CD4-positive, alpha-beta T cell (primary cell): ENCODE results near the gene ENGASE. TPM values are rescaled to one million over a fixed set of nuclear protein-coding genes. Genes with fewer than 3 reads are reported as not detected.

Experiments used
- ATAC-seq: fragments of 200-7000 bp; cut with Tn5 transposase; one replicate; pipeline ENCODE4 v1.10.0; 2022; ENCODE audit warnings: mild to moderate bottlenecking; ENCODE audit not compliant: poor library complexity
- CTCF ChIA-PET: fragments of 350-600 bp; sonication (Branson Sonifier 250); formaldehyde crosslinking; loops from one replicate; lab custom pipeline; 2021; ENCODE audit warnings: antibody characterized with exemption, inconsistent platforms; lab: Charles Lee
- POLR2A ChIA-PET: fragments of 350-600 bp; sonication (Branson Sonifier 250); formaldehyde crosslinking; loops from one replicate; lab custom pipeline; 2021; ENCODE audit warnings: antibody characterized with exemption, inconsistent platforms; lab: Charles Lee
- DNase-seq, 14 experiments: peaks; one replicate each; pipeline ENCODE4 v3.0.0-alpha.2; 2013 to 2020; ENCODE audit warnings: mixed read lengths in 2 of 14
- H3K27ac ChIP-seq, 2 donors: one replicate each; pipeline versions ENCODE4 v1.5.1 to v1.7.0; 2013; ENCODE audit warnings: low read length in 2 of 2, low read depth in 1 of 2, mild to moderate bottlenecking in 1 of 2
- H3K27me3 ChIP-seq, 2 experiments: 1 replicate in 1 of 2; 2 replicates in 1 of 2; pipeline versions ENCODE4 v1.6.1 to v1.7.0; 2013; ENCODE audit warnings: low read length in 2 of 2, control low read depth in 1 of 2, mild to moderate bottlenecking in 1 of 2, moderate library complexity in 1 of 2; ENCODE audit not compliant: insufficient read depth in 2 of 2, control insufficient read depth in 1 of 2
- H3K36me3 ChIP-seq: one replicate; pipeline ENCODE4 v1.6.1; 2013; ENCODE audit warnings: low read length, control low read depth; ENCODE audit not compliant: insufficient read depth
- H3K4me1 ChIP-seq: one replicate; pipeline ENCODE4 v1.6.1; 2013; ENCODE audit warnings: low read length, control low read depth; ENCODE audit not compliant: insufficient read depth
- H3K4me3 ChIP-seq: one replicate; pipeline ENCODE4 v1.5.1; 2013; ENCODE audit warnings: mild to moderate bottlenecking, low read length, moderate library complexity
- H3K9me3 ChIP-seq, 2 experiments: 1 replicate in 1 of 2; 2 replicates in 1 of 2; pipeline versions ENCODE4 v1.6.1 to v1.7.0; 2013; ENCODE audit warnings: low read length in 2 of 2, mild to moderate bottlenecking in 2 of 2, control low read depth in 1 of 2, moderate library complexity in 1 of 2; ENCODE audit not compliant: control insufficient read depth in 1 of 2, insufficient read depth in 1 of 2
- H3K27ac Mint-ChIP-seq: one replicate; pipeline ENCODE4 v1.8.0; 2020; ENCODE audit warnings: mixed read lengths
- H3K27me3 Mint-ChIP-seq: one replicate; pipeline ENCODE4 v1.8.0; 2021; ENCODE audit warnings: mixed read lengths
- H3K36me3 Mint-ChIP-seq: one replicate; pipeline ENCODE4 v1.8.0; 2021; ENCODE audit warnings: low read depth, mixed read lengths
- H3K4me1 Mint-ChIP-seq: one replicate; pipeline ENCODE4 v1.8.0; 2021; ENCODE audit warnings: low read depth, mixed read lengths
- H3K4me3 Mint-ChIP-seq: one replicate; pipeline ENCODE4 v1.8.0; 2020; ENCODE audit warnings: mild to moderate bottlenecking, mixed read lengths
- H3K9me3 Mint-ChIP-seq: one replicate; pipeline ENCODE4 v1.8.0; 2020; ENCODE audit warnings: mixed read lengths
- CTCF ChIP-seq: fragments of 200-600 bp; IDR thresholded peaks from one replicate; pipeline ENCODE4 v1.8.0; 2022; ENCODE audit warnings: antibody characterized with exemption, mild to moderate bottlenecking
- intact Hi-C, 2 experiments: fragments of 100-400 bp; cut with DNase I in 1 of 2; cut with micrococcal nuclease in 1 of 2; formaldehyde crosslinking; loops; one replicate each; pipeline versions ENCODE4 v1.15.1 to v1.9.0; 2023 to 2025; cut with DNase I, micrococcal nuclease
- total RNA-seq, 174 experiments: library from RNA in 2 of 174; stranded (reverse) in 2 of 174; gene quantifications; one replicate each; pipeline ENCODE4 v1.2.3 and lab custom pipeline; 2021 to 2026

Gene ENGASE
- total RNA-seq, 2 experiments from 2014 or later = 49.8 to 50.9 TPM

GRCh38 chr17:79075861-79076406 is 1.3 kb downstream of the ENGASE start:
- Histone ChIP-seq H3K27me3 (no peaks in the 10 kb centered on the region), H3K27ac (no peak overlapping the region), H3K36me3 (peaks cover 32% of the 10 kb centered on the region), H3K4me3 (peak overlapping the region; percentile 61), H3K9me3 (no peaks in the 10 kb centered on the region), H3K4me1 (peaks cover 28% of the 10 kb centered on the region)
- H3K27me3 Mint-ChIP-seq = no peaks in the 10 kb centered on the region
- peak overlapping the region; percentile 83 for H3K4me3 Mint-ChIP-seq
- intact Hi-C loops = loop anchor here in 1 of 2 experiments (2.0 to 10.0 kb wide), 2 partner anchors 63 to 919 kb away; no protein-coding TSS in a partner anchor
- no peak for TF ChIP-seq CTCF
- DNase-seq (peak in 1 of 14 experiments; percentile 12), ATAC-seq (no peak)
- H3K27ac Mint-ChIP-seq = peak overlapping the region; percentile 79
- H3K4me1 Mint-ChIP-seq = peaks cover 20% of the 10 kb centered on the region
- no peaks in the 10 kb centered on the region for H3K9me3 Mint-ChIP-seq
- ChIA-PET POLR2A (no interaction called here), CTCF (no interaction called here)
- H3K36me3 Mint-ChIP-seq = peaks cover 24% of the 10 kb centered on the region

GRCh38 chr17:79077587-79077986 is 3.0 kb downstream of the ENGASE start:
- ChIA-PET CTCF (interaction anchor here (0.9 kb wide), 1 partner anchor 10 kb away, joined by 3 read pairs; no protein-coding TSS in a partner anchor), POLR2A (no interaction called here)
- H3K27ac ChIP-seq = no peak overlapping the region
- no peak for ATAC-seq
- Mint-ChIP-seq H3K27ac (no peak overlapping the region), H3K9me3 (no peaks in the 10 kb centered on the region), H3K27me3 (no peaks in the 10 kb centered on the region), H3K36me3 (peaks cover 32% of the 10 kb centered on the region), H3K4me3 (no peak overlapping the region), H3K4me1 (peaks cover 20% of the 10 kb centered on the region)
- H3K36me3 ChIP-seq = peaks cover 37% of the 10 kb centered on the region
- H3K9me3 ChIP-seq = no peaks in the 10 kb centered on the region
- H3K4me3 ChIP-seq = no peak overlapping the region
- no peak for TF ChIP-seq CTCF
- intact Hi-C loops = loop anchor here in 1 of 2 experiments (2.0 to 10.0 kb wide), 2 partner anchors 65 to 917 kb away; no protein-coding TSS in a partner anchor
- DNase-seq = peak in 1 of 14 experiments; percentile 18
- peaks cover 28% of the 10 kb centered on the region for H3K4me1 ChIP-seq
- H3K27me3 ChIP-seq = no peaks in the 10 kb centered on the region

GRCh38 chr17:79078476-79079190 is 4.0 kb downstream of the ENGASE start:
- Mint-ChIP-seq H3K27me3 (no peaks in the 10 kb centered on the region), H3K27ac (no peak overlapping the region), H3K36me3 (peaks cover 38% of the 10 kb centered on the region), H3K9me3 (no peaks in the 10 kb centered on the region), H3K4me1 (peaks cover 20% of the 10 kb centered on the region), H3K4me3 (peak overlapping the region; percentile 58)
- H3K9me3 ChIP-seq = no peaks in the 10 kb centered on the region
- H3K4me3 ChIP-seq = no peak overlapping the region
- ATAC-seq (no peak), DNase-seq (peak in 1 of 14 experiments; percentile 8)
- H3K27ac ChIP-seq = no peak overlapping the region
- H3K36me3 ChIP-seq = peaks cover 47% of the 10 kb centered on the region
- ChIA-PET CTCF (interaction anchor here (0.9 kb wide), 1 partner anchor 9 kb away, joined by 3 read pairs; no protein-coding TSS in a partner anchor), POLR2A (no interaction called here)
- intact Hi-C loops = loop anchor here in 1 of 2 experiments (10.0 kb wide), 1 partner anchor 916 kb away; no protein-coding TSS in a partner anchor
- H3K27me3 ChIP-seq = no peaks in the 10 kb centered on the region
- no peak for TF ChIP-seq CTCF
- H3K4me1 ChIP-seq = peaks cover 30% of the 10 kb centered on the region
